GM21529 (cell line): ENCODE measurements around the gene PRTN3.

Experiments
- ATAC-seq: cut with Tn5 transposase; IDR thresholded peaks from one replicate; pipeline ENCODE4 v1.9.1; 2021; ENCODE audit not compliant: unreplicated experiment

Gene PRTN3

DNA sequence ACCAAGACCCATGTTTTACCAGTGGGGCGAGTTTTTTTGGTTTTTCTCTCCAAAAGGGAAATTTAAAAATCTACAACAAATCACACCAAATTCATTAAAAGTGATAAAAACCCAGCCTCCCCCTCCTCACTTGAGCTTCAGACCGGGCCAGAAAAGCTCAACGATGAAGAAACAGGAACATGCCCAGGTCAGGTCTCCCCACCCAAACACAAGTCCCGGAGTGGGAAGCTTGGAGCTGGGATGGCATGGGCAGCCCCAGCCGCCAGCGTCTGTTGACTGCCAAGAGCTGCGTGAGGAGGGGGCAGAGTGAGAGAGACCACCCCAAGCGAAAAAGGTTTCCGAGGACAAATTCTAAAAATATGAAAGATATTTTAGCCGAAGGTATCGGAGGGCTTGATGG is 56.2 kb downstream of the PRTN3 start:
- ATAC-seq = no peak

GRCh38 chr19:897442-898039 is 56.7 kb downstream of the PRTN3 start:
- ATAC-seq = no peak
